Ascending aorta (tissue), 2 donors: ENCODE measurements around the gene TRAP1. TPM values are rescaled to one million over a fixed set of nuclear protein-coding genes. Genes with fewer than 3 reads are reported as not detected.

Source experiments
- DNase-seq, 2 donors: peaks; one replicate each; pipeline ENCODE4 v3.0.0-alpha.2; 2019; ENCODE audit warnings: low spot score in 2 of 2
- H3K27ac ChIP-seq, 2 donors: fragments of 200-600 bp; sonication (generic); one replicate each; pipeline ENCODE4 v1.5.1; 2016 to 2017; ENCODE audit warnings: mild to moderate bottlenecking in 1 of 2
- H3K27me3 ChIP-seq: fragments of 200-600 bp; sonication (generic); one replicate; pipeline ENCODE4 v1.5.1; 2017
- H3K36me3 ChIP-seq, 2 donors: fragments of 200-600 bp; sonication (generic); one replicate each; pipeline ENCODE4 v1.5.1; 2016
- H3K4me1 ChIP-seq, 2 donors: fragments of 200-600 bp; sonication (generic); one replicate each; pipeline ENCODE4 v1.5.1; 2016 to 2017; ENCODE audit warnings: mild to moderate bottlenecking in 1 of 2
- H3K4me3 ChIP-seq, 2 donors: fragments of 200-600 bp; sonication (generic); one replicate each; pipeline ENCODE4 v1.5.1; 2016 to 2017; ENCODE audit warnings: mild to moderate bottlenecking in 1 of 2
- H3K9me3 ChIP-seq, 2 donors: fragments of 200-600 bp; sonication (generic); one replicate each; pipeline ENCODE4 v1.5.1; 2016
- CTCF ChIP-seq, 3 experiments: fragments of 200-600 bp in 2 of 3; fragments of 450-650 bp in 1 of 3; sonication (generic) in 2 of 3; IDR thresholded peaks; one replicate each; pipeline ENCODE4 v1.5.1; 2016 to 2019; ENCODE audit warnings: antibody characterized with exemption in 3 of 3, mild to moderate bottlenecking in 1 of 3, moderate library complexity in 1 of 3
- intact Hi-C: fragments of 100-400 bp; cut with DNase I; formaldehyde crosslinking; loops from one replicate; pipeline ENCODE4 v1.15.1; 2023
- total RNA-seq: library from RNA; depleted of rRNA; stranded (reverse); fragments of >200 nt; gene quantifications from one replicate; pipeline ENCODE4 v1.1.0, GENCODE V29; 2016

Gene TRAP1
- total RNA-seq, 1 donor from 2014 or later: 169 TPM

DNA sequence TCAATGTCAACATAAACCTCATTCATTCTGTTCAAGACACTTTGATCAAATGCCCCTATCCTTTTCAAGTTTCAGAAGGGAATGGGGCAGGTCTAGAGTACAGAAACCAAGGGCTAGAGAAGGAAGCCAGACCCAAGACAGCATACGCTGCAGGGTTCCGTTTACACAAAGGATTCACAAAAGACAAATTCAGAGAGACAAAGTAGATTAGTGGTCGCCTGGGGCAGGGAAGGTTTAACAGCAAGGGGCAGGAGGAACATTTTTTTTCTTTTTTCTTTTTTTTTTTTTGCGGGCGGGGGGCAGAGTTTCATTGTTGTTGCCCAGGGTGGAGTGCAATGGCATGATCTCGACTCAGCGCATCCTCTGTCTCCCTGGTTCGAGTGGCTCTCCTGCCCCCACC is 19.9 kb upstream of the TRAP1 start:
- no peak for TF ChIP-seq CTCF (IDR thresholded peaks at IDR 0.05)
- no peak for DNase-seq
- no peaks in the 10 kb centered on the region for H3K27me3 ChIP-seq
- intact Hi-C loops: no loop called here
- H3K36me3 ChIP-seq: peaks cover 91 to 97% of the 10 kb centered on the region in 2 donors
- no peak overlapping the region for H3K4me3 ChIP-seq
- no peaks in the 10 kb centered on the region for H3K9me3 ChIP-seq
- no peak overlapping the region for H3K27ac ChIP-seq
- H3K4me1 ChIP-seq: no peaks in the 10 kb centered on the region

GRCh38 chr16:3736116-3736515 is 18.8 kb upstream of the TRAP1 start:
- no peak for TF ChIP-seq CTCF (IDR thresholded peaks at IDR 0.05)
- H3K36me3 ChIP-seq: peaks cover 94 to 98% of the 10 kb centered on the region in 2 donors
- intact Hi-C loops: no loop called here
- no peaks in the 10 kb centered on the region for H3K27me3 ChIP-seq
- H3K4me3 ChIP-seq: no peak overlapping the region
- no peaks in the 10 kb centered on the region for H3K4me1 ChIP-seq
- no peaks in the 10 kb centered on the region for H3K9me3 ChIP-seq
- no peak for DNase-seq
- no peak overlapping the region for H3K27ac ChIP-seq

GRCh38 chr16:3735541-3735940 is 18.2 kb upstream of the TRAP1 start:
- Histone ChIP-seq H3K4me1 (no peaks in the 10 kb centered on the region), H3K9me3 (no peaks in the 10 kb centered on the region), H3K36me3 (peaks cover 96 to 98% of the 10 kb centered on the region in 2 donors), H3K27ac (no peak overlapping the region), H3K4me3 (no peak overlapping the region), H3K27me3 (no peaks in the 10 kb centered on the region)
- no peak for TF ChIP-seq CTCF (IDR thresholded peaks at IDR 0.05)
- intact Hi-C loops: no loop called here
- DNase-seq: no peak

DNA sequence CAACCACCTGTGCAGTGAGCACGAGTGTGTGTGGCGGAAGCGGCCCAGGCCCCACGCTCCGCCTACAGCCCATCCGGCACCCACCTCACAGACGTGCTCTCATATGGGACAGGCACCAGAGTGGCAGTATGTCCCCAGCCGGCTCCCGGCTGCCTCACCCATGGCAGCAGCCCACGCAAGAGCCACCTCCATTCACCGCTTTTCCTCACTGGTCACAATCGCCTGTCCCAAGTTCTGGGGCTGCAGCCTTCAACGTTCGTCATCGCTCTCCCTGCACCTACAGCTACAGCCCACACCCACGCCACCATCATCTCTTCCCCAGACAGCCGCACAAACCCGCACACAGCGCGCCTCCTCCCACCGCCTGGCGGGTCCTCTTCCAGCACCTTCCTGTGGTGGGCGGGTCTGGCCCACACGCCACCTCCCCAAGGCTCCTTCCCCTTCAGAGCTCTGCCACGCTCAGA is 17.5 kb upstream of the TRAP1 start:
- peaks cover 96 to 98% of the 10 kb centered on the region in 2 donors for H3K36me3 ChIP-seq
- H3K27ac ChIP-seq: no peak overlapping the region
- no peak overlapping the region for H3K4me3 ChIP-seq
- DNase-seq: no peak
- no peaks in the 10 kb centered on the region for H3K4me1 ChIP-seq
- no peaks in the 10 kb centered on the region for H3K9me3 ChIP-seq
- no peak for TF ChIP-seq CTCF (IDR thresholded peaks at IDR 0.05)
- no peaks in the 10 kb centered on the region for H3K27me3 ChIP-seq
- intact Hi-C loops: no loop called here

- TF ChIP-seq CTCF (IDR thresholded peaks at IDR 0.05): no peak
- no peaks in the 10 kb centered on the region for H3K9me3 ChIP-seq
- H3K4me1 ChIP-seq: no peaks in the 10 kb centered on the region
- H3K27me3 ChIP-seq: no peaks in the 10 kb centered on the region
- no peak overlapping the region for H3K4me3 ChIP-seq
- intact Hi-C loops: no loop called here
- no peak for DNase-seq
- peaks cover 96 to 98% of the 10 kb centered on the region in 2 donors for H3K36me3 ChIP-seq
- no peak overlapping the region for H3K27ac ChIP-seq
Observed at GRCh38 chr16:3734084-3734757, 16.9 kb upstream of the TRAP1 start.
